ENCODE measurements around the gene SNRPA1.

DNA sequence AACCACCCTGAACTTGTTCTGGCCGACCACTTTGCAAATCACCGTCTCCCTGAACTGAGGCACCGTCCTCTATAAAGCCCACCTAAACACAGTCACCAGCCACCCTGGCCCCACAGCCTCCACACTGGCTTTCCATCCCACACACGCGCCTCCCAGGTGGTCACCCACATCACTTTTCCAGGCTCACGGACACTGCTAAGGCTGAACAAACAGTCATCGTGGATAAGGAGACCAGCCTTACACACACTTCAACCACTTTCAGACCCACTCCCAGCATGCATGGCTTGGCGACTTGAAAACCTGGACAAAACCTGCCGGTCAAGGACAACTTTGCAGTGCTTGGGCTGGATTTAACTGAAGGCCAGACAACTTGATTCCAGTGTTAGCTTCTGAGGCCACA lies 51.6 kb downstream of the SNRPA1 start:
- TF ChIP-seq EZH2 (IDR thresholded peaks at IDR 0.05; ENCODE audit: insufficient read depth, poor library complexity, severe bottlenecking): no peak
- no peak for TF ChIP-seq EZH2phosphoT487 (IDR thresholded peaks at IDR 0.05; ENCODE audit: insufficient read depth, low read depth)
